GM12878 (cell line): ENCODE data around the gene EXOC7. TPM values are rescaled to one million over a fixed set of nuclear protein-coding genes. Genes with fewer than 3 reads are reported as not detected.

ENCODE experiments used
- ATAC-seq: fragments of 200-7000 bp; cut with Tn5 transposase; 3 replicates; pipeline ENCODE4 v1.9.1; 2020; ENCODE audit warnings: mild to moderate bottlenecking, moderate library complexity
- BruUV-seq: library from RNA; stranded (reverse); fragments of 400-500 nt; replicated peaks from 2 replicates; lab custom pipeline; 2021; lab: Mats Ljungman, UMichigan
- CTCF ChIA-PET: fragments of 300-600 bp; sonication (Branson Sonifier 250); formaldehyde crosslinking; extraction: SDS; loops from one replicate; lab custom pipeline; 2021; ENCODE audit warnings: inconsistent platforms; lab: Yijun Ruan, JAX
- POLR2A ChIA-PET: fragments of 350-600 bp; formaldehyde crosslinking; extraction: SDS; loops from one replicate; lab custom pipeline; 2021; ENCODE audit warnings: inconsistent platforms; lab: Charles Lee
- RAD21 ChIA-PET: fragments of 300-600 bp; sonication (Branson Sonifier 250); formaldehyde crosslinking; loops from one replicate; lab custom pipeline; 2023; ENCODE audit warnings: antibody characterized with exemption; ENCODE audit not compliant: unreplicated experiment; lab: Charles Lee
- SMC1A ChIA-PET: fragments of 300-600 bp; sonication (Branson Sonifier 250); formaldehyde crosslinking; loops from one replicate; lab custom pipeline; 2023; ENCODE audit not compliant: unreplicated experiment, uncharacterized antibody; lab: Charles Lee
- DNase-seq: peaks from one replicate; pipeline ENCODE4 v3.0.0-alpha.2; 2011; ENCODE audit warnings: low read depth, low spot score
- FAIRE-seq: peaks from 3 replicates; lab custom pipeline; 2011; peaks lifted over from hg19 to GRCh38; lab: Jason Lieb, UNC
- H2AFZ ChIP-seq: 2 replicates; pipeline ENCODE4 v1.6.0; 2011; ENCODE audit warnings: low read depth, low read length, control low read depth; ENCODE audit not compliant: control insufficient read depth
- H3K27ac ChIP-seq: 2 replicates; pipeline ENCODE4 v1.5.1; 2011; ENCODE audit warnings: control low read depth; ENCODE audit not compliant: control insufficient read depth, insufficient read depth
- H3K27me3 ChIP-seq, 2 experiments: replicated peaks in 1 of 2; 2 replicates each; pipeline versions ENCODE4 v1.6.0 to v1.6.1; 2011; ENCODE audit warnings: low read length in 1 of 2; ENCODE audit not compliant: control insufficient read depth in 2 of 2, insufficient read depth in 2 of 2
- H3K36me3 ChIP-seq, 2 experiments: 2 replicates each; pipeline ENCODE4 v1.5.1; 2011; ENCODE audit warnings: low read length in 1 of 2; ENCODE audit not compliant: control insufficient read depth in 2 of 2, insufficient read depth in 2 of 2
- H3K4me1 ChIP-seq: 2 replicates; pipeline ENCODE4 v1.6.1; 2011; ENCODE audit warnings: mild to moderate bottlenecking, low read length, moderate library complexity, mixed read lengths; ENCODE audit not compliant: control insufficient read depth, insufficient read depth
- H3K4me2 ChIP-seq: 2 replicates; pipeline ENCODE4 v1.6.0; 2011; ENCODE audit warnings: control low read depth; ENCODE audit not compliant: control insufficient read depth, insufficient read depth
- H3K4me3 ChIP-seq: fragments of 200-600 bp; sonication (generic); 2 replicates; pipeline ENCODE4 v1.5.1; 2016
- H3K79me2 ChIP-seq: 2 replicates; pipeline ENCODE4 v1.6.0; 2011; ENCODE audit warnings: low read length; ENCODE audit not compliant: control insufficient read depth, insufficient read depth
- H3K9ac ChIP-seq: 2 replicates; pipeline ENCODE4 v1.8.0; 2011; ENCODE audit warnings: low read length, control low read depth, mixed read lengths; ENCODE audit not compliant: control insufficient read depth, insufficient read depth
- H3K9me3 ChIP-seq: replicated peaks from 3 replicates; pipeline ENCODE4 v1.5.1; 2011; ENCODE audit warnings: mild to moderate bottlenecking, low read length; ENCODE audit not compliant: control insufficient read depth, insufficient read depth
- H4K20me1 ChIP-seq: 2 replicates; pipeline ENCODE4 v1.6.0; 2011; ENCODE audit not compliant: control insufficient read depth, insufficient read depth
- BCL11A ChIP-seq: IDR thresholded peaks from 2 replicates; pipeline ENCODE4 v1.6.1; 2011; ENCODE audit warnings: low read depth, low read length
- CREB1 ChIP-seq: IDR thresholded peaks from 2 replicates; pipeline ENCODE4 v1.6.1; 2012; ENCODE audit warnings: low read depth, mild to moderate bottlenecking, inconsistent platforms
- DPF2 ChIP-seq: fragments of 450-650 bp; IDR thresholded peaks from 2 replicates; pipeline ENCODE4 v1.6.1; 2017; ENCODE audit warnings: mild to moderate bottlenecking
- FOXK2 ChIP-seq: fragments of 450-650 bp; IDR thresholded peaks from 2 replicates; pipeline ENCODE4 v1.6.1; 2017; ENCODE audit warnings: mild to moderate bottlenecking, moderate library complexity
- IKZF2 ChIP-seq, 2 experiments: fragments of 450-650 bp; IDR thresholded peaks; 2 replicates each; pipeline ENCODE4 v1.6.1; 2017; ENCODE audit warnings: mild to moderate bottlenecking in 2 of 2, moderate library complexity in 2 of 2
- IRF3 ChIP-seq: fragments of 450-650 bp; IDR thresholded peaks from 2 replicates; pipeline ENCODE4 v1.6.1; 2014; ENCODE audit warnings: mild to moderate bottlenecking
- JUNB ChIP-seq: IDR thresholded peaks from 2 replicates; pipeline ENCODE4 v1.6.1; 2016; ENCODE audit warnings: antibody characterized with exemption, mild to moderate bottlenecking
- NR2F1 ChIP-seq: fragments of 450-650 bp; conservative IDR thresholded peaks from 2 replicates; pipeline ENCODE4 v1.6.1; 2017; ENCODE audit warnings: mild to moderate bottlenecking
- POLR2AphosphoS5 ChIP-seq: IDR thresholded peaks from 2 replicates; pipeline ENCODE4 v1.6.1; 2011; ENCODE audit warnings: mild to moderate bottlenecking, low read length, inconsistent platforms
- RFX5 ChIP-seq: IDR thresholded peaks from 2 replicates; pipeline ENCODE4 v1.6.1; 2011; ENCODE audit warnings: low read depth, low read length, improper control_type of control experiment
- STAT1 ChIP-seq: fragments of 450-650 bp; conservative IDR thresholded peaks from 2 replicates; pipeline ENCODE4 v1.6.1; 2014; ENCODE audit warnings: antibody characterized with exemption, mild to moderate bottlenecking
- ZBTB40 ChIP-seq: fragments of 450-650 bp; IDR thresholded peaks from 2 replicates; pipeline ENCODE4 v1.6.1; 2016; ENCODE audit warnings: mild to moderate bottlenecking, moderate library complexity, borderline replicate concordance
- WGBS: methylation state at CpG from one replicate; pipeline ENCODE4 v1.1.6; 2016; ENCODE audit warnings: low lambda C conversion rate; ENCODE audit not compliant: insufficient replicate concordance, insufficient coverage; ENCODE audit errors: missing lambda C conversion rate; 5-methylcytosine and 5-hydroxymethylcytosine counted together
- in situ Hi-C: fragments of 300-500 bp; cut with MboI; formaldehyde crosslinking; loops from 9 replicates; pipeline ENCODE4 v1.14.3; 2018; ENCODE audit warnings: mixed read lengths
- intact Hi-C: fragments of 100-400 bp; cut with micrococcal nuclease; formaldehyde crosslinking; loops from one replicate; pipeline ENCODE4 v1.14.2; 2022; ENCODE audit not compliant: unreplicated experiment
- polyA plus RNA-seq, 11 experiments: library from polyadenylated mRNA; depleted of rRNA in 4 of 11; unstranded in 6 of 11; stranded (reverse) in 5 of 11; fragments of >200 nt; fragmentation: Nextera tagmentation in 4 of 11; fragmentation: Illumina TruSeq in 1 of 11; extraction: Ambion mirVana in 4 of 11; extraction: Trizol in 1 of 11; gene quantifications; 1 replicate in 1 of 11; 2 replicates in 10 of 11; pipeline versions ENCODE4 v1.2.1 to v1.2.3, GENCODE V29; 2011 to 2016; ENCODE audit warnings: inconsistent platforms in 2 of 11, missing spikeins in 2 of 11, low read depth in 1 of 11
- total RNA-seq, 4 experiments: library from RNA; depleted of rRNA in 3 of 4; stranded (reverse); fragments of >200 nt in 3 of 4; fragmentation: Illumina TruSeq in 1 of 4; extraction: Trizol in 1 of 4; gene quantifications; 2 replicates each; pipeline versions ENCODE4 v1.2.1 to v1.2.3, GENCODE V29; 2013 to 2021

The EXOC7 gene
- total and polyA plus RNA-seq, 10 of the 15 experiments (the other 5 are each of a cell fraction or from before 2014, with no cell fraction given) = 18.8 to 71.3 (median 48.2) TPM

- FAIRE-seq = no peak
These were observed 21.0 kb downstream of the EXOC7 start for GRCh38 chr17:76082326-76083251.

More at GRCh38 chr17:76082326-76083251, 21.0 kb downstream of the EXOC7 start:
- H3K4me1 ChIP-seq = no peaks in the 10 kb centered on the region
- ChIA-PET RAD21 (no interaction called here), SMC1A (interaction anchor here (1.0 kb wide), 1 partner anchor 541 kb away, joined by 3 read pairs; no protein-coding TSS in a partner anchor), CTCF (interaction anchor here (0.7 kb wide), 1 partner anchor 70 kb away, joined by 3 read pairs; no protein-coding TSS in a partner anchor), POLR2A (no interaction called here)
- TF ChIP-seq JUNB = no peak
- TF ChIP-seq IKZF2 (IDR thresholded peaks at IDR 0.05) = no peak
- TF ChIP-seq FOXK2 = no peak
- TF ChIP-seq STAT1 = no peak
- no peak for TF ChIP-seq POLR2AphosphoS5
- TF ChIP-seq BCL11A = no peak
- no peak for TF ChIP-seq NR2F1
- TF ChIP-seq IRF3 = no peak
- TF ChIP-seq CREB1 = no peak
- TF ChIP-seq RFX5 = no peak
- no peak for TF ChIP-seq DPF2
- TF ChIP-seq ZBTB40 = no peak
- no peaks in the 10 kb centered on the region for H3K9me3 ChIP-seq
- DNase-seq = no peak
- TSS peak; percentile 40 for BruUV-seq
- in situ Hi-C loops = no loop called here
- no peak overlapping the region for H2AFZ ChIP-seq
- H3K27me3 ChIP-seq = no peaks in the 10 kb centered on the region; a peak in 1 of 4 replicates
- no peak for ATAC-seq
- H3K36me3 ChIP-seq = peaks cover 5 to 13% of the 10 kb centered on the region in 2 experiments; a peak in 3 of 4 replicates
- no peak overlapping the region for H3K4me3 ChIP-seq
- 75% methylated on average over 20 of the region's 20 CpGs for WGBS
- no peaks in the 10 kb centered on the region for H3K79me2 ChIP-seq
- no peaks in the 10 kb centered on the region for H4K20me1 ChIP-seq
- H3K4me2 ChIP-seq = no peak overlapping the region
- H3K9ac ChIP-seq = no peak overlapping the region
- H3K27ac ChIP-seq = no peak overlapping the region
- intact Hi-C loops = no loop called here
